ENCODE results near the gene KANTR.

Gene KANTR, protein sequence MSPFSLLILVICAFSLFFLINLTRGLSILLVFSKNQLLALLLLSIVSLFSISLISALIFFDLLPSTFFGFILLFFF

DNA sequence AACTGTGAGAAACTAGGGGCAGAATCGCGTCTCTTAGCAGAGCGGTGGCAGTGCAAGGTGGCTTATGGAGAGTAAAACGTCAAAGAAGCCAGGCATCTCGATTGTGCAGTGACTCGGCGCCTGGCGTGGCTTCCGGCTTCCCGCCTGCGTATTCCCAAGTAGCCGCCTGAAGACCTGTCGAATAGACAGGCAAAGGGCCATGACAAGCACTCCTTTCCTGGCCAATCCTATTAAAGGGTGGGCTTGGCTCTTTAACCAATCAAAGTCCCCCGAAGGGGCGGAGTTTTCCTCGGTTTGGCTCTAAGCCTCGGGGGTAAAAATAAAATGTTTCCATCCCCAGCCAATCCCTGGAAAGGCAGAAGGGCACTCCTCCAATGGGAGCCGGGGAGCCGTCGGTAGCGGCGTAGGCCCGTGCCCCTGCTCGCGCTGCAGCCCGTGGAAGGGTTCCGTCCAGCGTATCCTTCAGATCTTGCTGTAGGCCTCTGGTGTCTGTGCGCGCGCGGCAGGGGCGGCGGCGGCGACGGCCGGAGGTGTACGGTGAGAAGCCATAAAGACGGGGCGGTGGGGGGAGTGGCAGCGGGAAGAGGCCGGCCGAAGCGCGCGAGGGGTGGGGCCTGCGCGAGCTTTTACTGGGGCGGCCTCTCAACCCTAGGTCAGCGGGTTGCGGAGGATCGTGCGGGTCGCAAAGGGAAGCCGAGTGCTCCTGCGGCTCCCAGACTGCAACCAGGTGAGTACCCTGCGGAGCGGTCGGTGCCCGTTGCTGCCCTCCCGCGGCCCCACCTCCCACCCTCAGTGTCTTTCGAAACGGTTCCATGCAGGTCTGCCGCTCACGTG lies at the start of gene KANTR:
TSS of gene KANTR (plus strand) at position 395 of the 834 bp plus-strand sequence. CDS start 30,131 bp downstream, outside the sequence.
- DNase-seq (ENCODE audit: low spot score), result peak; percentile 97

DNA sequence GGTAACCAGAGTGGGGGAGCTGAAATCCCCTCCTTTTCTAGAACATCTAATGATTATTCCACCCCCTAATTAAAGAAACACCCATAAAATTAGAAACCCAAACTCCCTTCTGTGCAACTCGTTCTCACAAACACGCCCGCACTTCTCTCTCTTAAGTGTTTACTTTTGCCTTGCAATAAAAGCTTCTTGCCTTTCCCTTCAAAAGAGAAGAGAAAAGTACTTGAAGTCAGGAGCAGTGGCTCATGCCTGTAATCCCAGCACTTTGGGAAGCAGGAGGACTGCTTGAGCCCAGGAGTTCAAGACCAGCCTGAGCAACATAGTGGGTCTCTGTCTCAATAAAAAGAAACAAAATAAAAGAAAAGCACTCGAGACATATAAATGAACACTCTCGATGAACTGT lies 48.9 kb upstream of the KANTR start:
- DNase-seq (ENCODE audit: low spot score), result no peak

GRCh38 chrX:53047228-53047627 lies 46.7 kb upstream of the KANTR start:
- DNase-seq (ENCODE audit: low spot score), result no peak

DNA sequence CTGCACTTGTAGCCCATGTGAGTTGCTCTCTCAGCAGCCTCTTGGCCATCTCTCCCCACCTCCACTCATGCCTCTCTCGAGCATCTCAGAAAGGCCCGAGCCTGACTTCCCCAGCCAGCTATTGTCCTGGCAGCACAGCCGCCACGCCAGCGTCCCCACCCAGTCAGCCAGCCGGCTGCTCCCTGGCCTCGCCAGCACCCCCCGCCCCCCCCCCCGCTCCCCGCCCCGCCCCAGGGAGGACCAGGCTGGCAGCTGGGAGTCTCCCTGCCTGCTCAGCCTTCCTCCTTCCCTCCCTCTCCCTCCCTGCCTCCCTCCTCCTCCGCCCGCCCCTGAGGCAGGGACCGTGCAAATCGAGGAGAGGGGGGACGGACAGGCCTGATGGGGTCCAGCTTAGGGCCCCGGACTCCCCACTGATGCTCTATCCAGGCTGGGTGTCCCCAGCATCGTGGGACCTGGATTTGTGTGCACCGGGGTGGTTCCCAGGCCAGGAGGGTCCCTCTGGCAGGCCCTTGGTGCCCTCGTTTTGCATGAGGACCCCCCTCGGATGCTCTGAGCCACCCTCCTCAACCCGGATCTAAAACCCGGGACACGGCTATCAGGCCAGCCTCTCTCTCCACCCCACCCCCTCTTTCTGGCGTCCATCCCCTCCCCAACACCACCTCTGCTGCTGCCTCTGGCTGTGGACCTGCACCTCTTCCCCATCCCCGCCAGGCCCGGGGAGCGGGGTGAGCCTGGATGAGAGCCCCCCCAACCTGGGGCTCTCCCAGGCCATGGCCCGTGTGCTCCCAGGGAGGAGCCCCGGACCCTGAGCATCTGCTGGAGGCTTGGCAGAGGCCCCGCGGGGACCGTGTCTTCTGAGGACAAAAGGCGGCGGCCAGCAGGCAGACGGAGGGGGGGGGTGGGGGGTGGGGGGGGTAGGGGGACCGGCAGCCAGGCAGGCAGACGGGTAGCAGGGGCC lies 45.5 kb upstream of the KANTR start, which contains the start of gene GPR173:
TSS of gene GPR173 (plus strand) at position 621 of the 958 bp plus-strand sequence. CDS start 27,833 bp downstream, outside the sequence.
- no peak for DNase-seq (ENCODE audit: low spot score)

GRCh38 chrX:53049127-53049517 lies 44.8 kb upstream of the KANTR start:
- DNase-seq (ENCODE audit: low spot score), result no peak

GRCh38 chrX:53050841-53051240 lies 43.1 kb upstream of the KANTR start:
- DNase-seq (ENCODE audit: low spot score), result no peak

GRCh38 chrX:53055244-53055849 lies 38.6 kb upstream of the KANTR start:
- no peak for DNase-seq (ENCODE audit: low spot score)

DNA sequence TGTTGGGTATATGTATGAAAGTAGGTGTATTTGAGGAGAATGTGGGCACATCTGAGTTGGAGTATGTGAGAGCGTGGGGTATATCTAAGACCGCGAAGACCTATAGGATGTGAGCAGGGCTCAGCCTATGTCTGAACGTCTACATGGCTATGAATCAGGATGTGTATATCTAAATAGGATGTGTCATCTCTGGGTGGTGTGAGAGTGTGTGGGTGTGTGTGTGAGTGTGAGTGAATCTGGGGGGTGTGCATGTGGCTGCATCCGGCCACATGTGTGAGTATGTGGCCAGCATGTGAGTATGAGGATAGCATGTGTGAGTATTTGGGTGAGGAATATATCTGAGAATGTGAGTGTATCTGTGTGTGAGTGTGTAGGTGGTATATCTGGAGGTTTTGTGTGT lies 37.6 kb upstream of the KANTR start:
- DNase-seq (ENCODE audit: low spot score), result no peak

DNA sequence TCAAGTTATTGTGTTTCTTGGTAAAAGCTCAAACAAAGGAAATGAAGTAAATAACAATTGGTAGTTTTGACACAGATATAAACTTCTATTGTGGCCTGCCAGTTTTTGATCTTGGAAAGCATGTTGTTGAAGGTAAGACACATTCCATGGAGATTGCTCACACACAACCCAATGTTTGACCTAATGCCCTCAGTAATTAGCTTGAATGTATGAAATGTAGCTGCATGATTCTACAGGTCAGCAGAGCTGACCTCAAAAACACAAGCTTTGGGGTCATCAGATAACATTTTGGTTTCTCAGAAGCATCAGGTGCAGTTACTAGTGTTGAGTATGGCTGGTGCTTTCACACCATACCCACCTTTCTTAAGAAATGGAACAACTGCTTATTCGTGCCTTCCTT lies 28.8 kb upstream of the KANTR start:
- DNase-seq (ENCODE audit: low spot score), result peak; percentile 58

GRCh38 chrX:53071064-53071463 lies 22.9 kb upstream of the KANTR start:
- no peak for DNase-seq (ENCODE audit: low spot score)

DNA sequence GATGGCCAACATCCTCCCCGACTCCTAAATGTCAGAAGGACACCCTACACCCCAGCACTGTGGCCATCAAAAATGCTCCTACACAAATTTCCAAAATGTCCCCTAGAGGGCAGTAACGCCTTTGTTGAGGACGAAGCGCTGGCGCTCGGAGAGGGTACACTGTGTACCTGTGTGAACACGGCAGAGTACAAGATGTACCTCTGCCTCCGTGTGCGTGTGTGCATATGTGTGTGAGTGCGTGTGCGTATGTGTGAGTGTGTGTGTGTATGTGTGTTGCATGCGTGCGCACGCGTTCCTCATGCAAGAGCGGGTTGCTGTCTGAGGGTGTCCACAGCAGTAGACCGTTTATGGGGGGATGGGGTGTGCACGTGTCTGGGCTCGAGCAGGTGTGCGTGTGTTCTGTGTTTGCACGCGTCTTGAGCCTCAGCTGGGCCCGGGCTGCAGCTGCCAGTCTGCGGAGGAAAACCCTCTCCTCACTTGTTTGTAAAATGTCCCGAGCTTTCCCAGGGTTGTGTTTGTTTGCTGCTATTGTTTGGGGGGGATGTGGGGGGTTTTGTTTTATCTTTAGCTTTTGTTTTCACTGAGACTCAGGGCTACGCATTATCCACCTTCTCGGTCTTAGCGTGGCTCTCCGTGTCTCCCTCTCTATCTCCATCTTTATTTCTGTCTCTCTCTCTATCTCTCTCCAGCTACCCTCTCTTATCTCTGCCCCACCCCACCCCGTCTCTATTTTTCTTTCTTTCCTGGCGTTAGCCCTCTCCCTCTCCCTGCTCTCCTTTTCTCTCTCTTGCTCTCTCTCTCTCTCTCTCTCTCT lies 22.1 kb upstream of the KANTR start:
- peak; percentile 83 for DNase-seq (ENCODE audit: low spot score)

DNA sequence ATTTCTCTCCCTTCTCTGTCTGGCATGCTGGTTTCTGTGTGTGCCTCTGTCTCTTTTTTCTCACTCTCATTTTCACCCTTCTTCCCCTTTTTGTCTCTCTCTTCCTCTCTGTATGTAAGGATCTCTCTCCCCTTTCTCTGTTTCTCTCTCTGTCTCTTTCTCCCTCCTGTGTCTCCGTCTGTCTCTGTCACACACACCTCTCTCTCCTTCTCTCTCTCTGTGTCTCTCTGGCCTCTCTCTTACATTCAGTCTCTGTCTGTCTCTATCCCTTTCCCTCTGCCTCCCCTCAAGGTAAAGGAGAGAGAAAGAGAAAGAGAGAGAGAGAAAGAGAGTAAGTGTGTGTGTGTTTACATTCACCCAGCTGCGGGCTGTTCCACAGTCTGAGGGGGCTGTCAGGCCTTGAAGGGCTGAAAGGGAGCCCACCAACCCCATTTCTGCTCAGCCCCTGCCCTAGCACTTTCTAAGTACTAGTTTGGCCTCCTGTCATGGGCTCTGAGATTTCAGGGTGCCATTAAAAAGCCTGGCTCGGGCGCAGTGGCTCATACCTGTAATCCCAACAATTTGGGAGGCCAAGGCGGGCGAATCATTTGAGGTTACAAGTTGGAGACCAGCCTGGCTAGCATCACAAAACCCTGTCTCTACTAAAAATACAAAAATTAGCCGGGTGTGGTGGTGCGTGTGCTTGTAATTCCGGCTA lies 21.4 kb upstream of the KANTR start:
- no peak for DNase-seq (ENCODE audit: low spot score)

DNA sequence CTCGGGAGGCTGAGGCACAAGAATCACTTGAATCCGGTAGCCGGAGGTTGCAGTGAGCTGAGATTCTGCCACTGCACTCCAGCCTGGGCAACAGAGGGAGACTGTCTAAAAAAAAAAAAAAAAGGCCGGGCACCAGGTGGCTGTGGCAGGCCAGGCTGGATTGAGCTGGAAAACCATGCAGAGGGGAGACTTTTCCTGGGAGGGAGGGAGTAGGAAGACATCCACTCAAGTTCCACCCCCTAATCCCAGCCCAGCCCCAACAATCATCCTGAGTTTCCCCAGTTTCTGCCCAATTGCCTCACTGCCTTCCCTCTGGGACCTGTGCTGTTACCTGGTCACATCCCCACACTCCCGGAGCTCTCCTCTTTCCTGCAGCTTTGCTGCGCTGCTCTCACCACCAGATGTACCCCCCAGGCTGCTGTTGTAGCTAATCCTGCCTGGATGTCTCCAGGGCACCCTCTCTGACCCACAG lies 20.8 kb upstream of the KANTR start:
- DNase-seq (ENCODE audit: low spot score), result peak; percentile 41

DNA sequence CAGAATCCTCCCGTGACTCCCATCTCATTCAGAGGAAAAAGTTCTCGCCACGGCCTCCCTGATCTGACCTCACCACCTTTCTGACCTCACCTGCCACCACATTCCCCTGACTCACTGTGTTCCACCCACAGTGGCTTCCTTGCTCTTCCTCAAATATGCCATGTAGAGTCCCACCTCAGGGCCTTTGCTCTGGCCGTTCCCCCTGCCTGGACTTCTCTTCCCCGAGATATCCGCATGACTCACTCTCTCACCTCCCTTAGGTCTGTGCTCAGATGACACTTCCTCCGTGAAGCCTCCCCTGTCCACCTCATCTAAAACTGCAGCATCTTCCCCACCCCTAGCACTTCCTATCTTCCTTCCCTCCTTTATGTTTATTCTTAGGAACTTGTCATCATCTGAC lies 18.9 kb upstream of the KANTR start:
- DNase-seq (ENCODE audit: low spot score), result peak; percentile 70

DNA sequence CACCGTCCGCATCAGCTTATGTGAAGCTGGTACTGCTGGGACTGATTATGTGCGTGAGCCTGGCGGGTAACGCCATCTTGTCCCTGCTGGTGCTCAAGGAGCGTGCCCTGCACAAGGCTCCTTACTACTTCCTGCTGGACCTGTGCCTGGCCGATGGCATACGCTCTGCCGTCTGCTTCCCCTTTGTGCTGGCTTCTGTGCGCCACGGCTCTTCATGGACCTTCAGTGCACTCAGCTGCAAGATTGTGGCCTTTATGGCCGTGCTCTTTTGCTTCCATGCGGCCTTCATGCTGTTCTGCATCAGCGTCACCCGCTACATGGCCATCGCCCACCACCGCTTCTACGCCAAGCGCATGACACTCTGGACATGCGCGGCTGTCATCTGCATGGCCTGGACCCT lies 17.3 kb upstream of the KANTR start:
- no peak for DNase-seq (ENCODE audit: low spot score)

GRCh38 chrX:53077207-53078197 lies 16.4 kb upstream of the KANTR start:
- DNase-seq (ENCODE audit: low spot score), result no peak

DNA sequence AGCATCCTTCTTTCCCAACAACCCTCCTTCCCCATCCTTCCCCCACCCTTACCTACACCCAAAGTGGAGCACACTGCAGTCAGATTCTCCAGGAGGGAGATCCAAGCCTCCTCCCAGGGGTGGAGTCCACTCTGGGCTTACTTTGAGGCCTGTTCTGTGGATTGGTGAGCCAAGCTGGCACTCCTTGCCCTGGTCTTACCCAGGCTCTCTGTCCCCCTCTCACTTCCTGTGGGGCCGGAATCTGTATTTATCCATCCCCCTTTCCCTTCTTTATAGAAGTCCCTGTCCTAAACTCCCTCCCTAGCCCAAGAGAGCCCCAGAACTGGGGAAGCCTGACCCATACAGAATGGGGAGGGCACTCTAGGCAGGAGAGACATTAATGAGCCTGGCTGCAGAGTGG lies 15.0 kb upstream of the KANTR start:
- no peak for DNase-seq (ENCODE audit: low spot score)

DNA sequence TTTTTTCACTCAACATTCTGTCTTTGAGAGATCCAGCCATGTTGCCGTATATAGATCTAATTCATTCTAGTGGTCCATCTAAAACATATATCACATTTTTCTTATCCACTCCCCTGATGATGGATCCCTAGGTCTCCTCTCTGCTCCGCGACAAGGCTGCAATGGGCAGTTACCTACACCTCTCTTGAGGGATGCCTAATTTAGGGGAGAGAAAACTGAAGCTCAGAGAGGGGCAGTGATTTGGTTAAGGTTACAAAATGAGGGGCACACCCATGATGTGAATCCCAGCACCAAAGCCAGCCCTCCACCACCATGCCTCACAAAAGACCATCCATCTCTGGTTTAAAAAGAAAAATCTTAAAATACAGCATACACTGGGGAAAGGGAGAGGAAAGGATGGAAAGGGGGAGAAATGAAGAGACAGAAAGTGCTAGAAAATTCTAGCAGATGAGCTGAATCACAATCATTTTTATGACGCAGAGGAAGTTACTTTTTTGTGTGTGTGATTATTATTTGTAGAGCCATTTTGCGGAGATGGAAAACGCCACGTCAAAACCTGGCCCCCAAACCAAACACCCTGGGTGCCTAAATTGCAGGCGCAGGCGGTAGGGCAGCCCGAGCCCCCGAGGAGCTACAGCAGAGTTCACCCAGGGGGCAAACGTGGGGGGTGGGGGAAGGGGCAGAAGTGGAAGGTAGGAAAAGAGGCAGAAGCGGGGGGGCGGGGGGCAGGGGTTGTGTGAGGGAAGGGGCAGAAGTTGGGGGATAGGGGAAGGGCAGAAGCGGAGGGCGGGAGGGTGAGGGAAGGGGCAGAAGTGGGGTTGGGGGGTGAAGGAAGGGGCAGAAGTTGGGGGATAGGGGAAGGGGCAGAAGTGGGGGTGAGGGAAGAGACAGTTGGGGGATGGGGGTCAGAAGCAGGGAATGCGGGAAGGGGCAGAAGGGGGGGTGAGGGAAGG lies 13.0 kb upstream of the KANTR start:
- no peak for DNase-seq (ENCODE audit: low spot score)
